Left ventricle myocardium inferior (tissue), 1 donor: ENCODE data around the gene ELMO2. TPM values are rescaled to one million over a fixed set of nuclear protein-coding genes. Genes with fewer than 3 reads are reported as not detected.

Source experiments
- DNase-seq: peaks from one replicate; pipeline ENCODE4 v3.0.0-alpha.2; 2020
- H3K27ac ChIP-seq: fragments of 200-600 bp; replicated peaks from 2 replicates; pipeline ENCODE4 v1.8.0; 2021
- H3K27me3 ChIP-seq: fragments of 200-600 bp; 2 replicates; pipeline ENCODE4 v1.8.0; 2021; ENCODE audit warnings: low read depth
- H3K36me3 ChIP-seq: fragments of 200-600 bp; 2 replicates; pipeline ENCODE4 v1.8.0; 2021
- H3K4me1 ChIP-seq: fragments of 200-600 bp; 2 replicates; pipeline ENCODE4 v1.8.0; 2021
- H3K4me3 ChIP-seq: fragments of 200-600 bp; 2 replicates; pipeline ENCODE4 v1.8.0; 2021; ENCODE audit warnings: mild to moderate bottlenecking, moderate library complexity
- H3K9me3 ChIP-seq: fragments of 200-600 bp; replicated peaks from 2 replicates; pipeline ENCODE4 v1.8.0; 2021
- intact Hi-C: fragments of 100-400 bp; cut with micrococcal nuclease; formaldehyde crosslinking; loops from one replicate; pipeline ENCODE4 v1.11.0; 2022
- total RNA-seq: library from RNA; stranded (reverse); fragmentation: NEBNext Ultra II Directional; extraction: Animal tissue kit (Norgen Biotek cat#: 25700); gene quantifications from one replicate; pipeline ENCODE4 v1.2.1, GENCODE V29; 2021
- TF ChIP-seq, protein P1 (sequence below): fragments of 200-600 bp; IDR thresholded peaks from 2 replicates; pipeline ENCODE4 v1.8.0; 2021; ENCODE audit warnings: antibody characterized with exemption, mild to moderate bottlenecking, borderline replicate concordance
- donor health status: DM: no; HTN: yes; CAD: no; lungs with severe emphysema.

Gene ELMO2
- total RNA-seq, 1 donor from 2014 or later: 28.5 TPM

GRCh38 chr20:46357030-46357514, 49.3 kb downstream of the ELMO2 start:
- no peak for DNase-seq
- TF ChIP-seq, protein P1, sequence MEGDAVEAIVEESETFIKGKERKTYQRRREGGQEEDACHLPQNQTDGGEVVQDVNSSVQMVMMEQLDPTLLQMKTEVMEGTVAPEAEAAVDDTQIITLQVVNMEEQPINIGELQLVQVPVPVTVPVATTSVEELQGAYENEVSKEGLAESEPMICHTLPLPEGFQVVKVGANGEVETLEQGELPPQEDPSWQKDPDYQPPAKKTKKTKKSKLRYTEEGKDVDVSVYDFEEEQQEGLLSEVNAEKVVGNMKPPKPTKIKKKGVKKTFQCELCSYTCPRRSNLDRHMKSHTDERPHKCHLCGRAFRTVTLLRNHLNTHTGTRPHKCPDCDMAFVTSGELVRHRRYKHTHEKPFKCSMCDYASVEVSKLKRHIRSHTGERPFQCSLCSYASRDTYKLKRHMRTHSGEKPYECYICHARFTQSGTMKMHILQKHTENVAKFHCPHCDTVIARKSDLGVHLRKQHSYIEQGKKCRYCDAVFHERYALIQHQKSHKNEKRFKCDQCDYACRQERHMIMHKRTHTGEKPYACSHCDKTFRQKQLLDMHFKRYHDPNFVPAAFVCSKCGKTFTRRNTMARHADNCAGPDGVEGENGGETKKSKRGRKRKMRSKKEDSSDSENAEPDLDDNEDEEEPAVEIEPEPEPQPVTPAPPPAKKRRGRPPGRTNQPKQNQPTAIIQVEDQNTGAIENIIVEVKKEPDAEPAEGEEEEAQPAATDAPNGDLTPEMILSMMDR: no peak
- Histone ChIP-seq H3K4me3 (peak overlapping the region; percentile 29), H3K36me3 (peaks cover 4% of the 10 kb centered on the region), H3K27ac (peak overlapping the region; percentile 76), H3K27me3 (no peaks in the 10 kb centered on the region), H3K9me3 (no peaks in the 10 kb centered on the region), H3K4me1 (peaks cover 68% of the 10 kb centered on the region)
- intact Hi-C loops: no loop called here

- DNase-seq: no peak
- intact Hi-C loops: no loop called here
- Histone ChIP-seq H3K27me3 (no peaks in the 10 kb centered on the region), H3K4me3 (peak overlapping the region; percentile 29), H3K27ac (peak overlapping the region; percentile 76), H3K4me1 (peaks cover 61% of the 10 kb centered on the region), H3K9me3 (no peaks in the 10 kb centered on the region), H3K36me3 (peaks cover 8% of the 10 kb centered on the region)
- TF ChIP-seq, protein P1: no peak
Observed at GRCh38 chr20:46356195-46357029, 50.0 kb downstream of the ELMO2 start.

- H3K27me3 ChIP-seq: no peaks in the 10 kb centered on the region
- H3K4me1 ChIP-seq: peaks cover 55% of the 10 kb centered on the region
- TF ChIP-seq, protein P1: no peak
- no peaks in the 10 kb centered on the region for H3K9me3 ChIP-seq
- peak overlapping the region; percentile 76 for H3K27ac ChIP-seq
- no peak for DNase-seq
- H3K4me3 ChIP-seq: no peak overlapping the region
- intact Hi-C loops: no loop called here
- peaks cover 14% of the 10 kb centered on the region for H3K36me3 ChIP-seq
Observed at GRCh38 chr20:46355778-46356177, 50.6 kb downstream of the ELMO2 start.

DNA sequence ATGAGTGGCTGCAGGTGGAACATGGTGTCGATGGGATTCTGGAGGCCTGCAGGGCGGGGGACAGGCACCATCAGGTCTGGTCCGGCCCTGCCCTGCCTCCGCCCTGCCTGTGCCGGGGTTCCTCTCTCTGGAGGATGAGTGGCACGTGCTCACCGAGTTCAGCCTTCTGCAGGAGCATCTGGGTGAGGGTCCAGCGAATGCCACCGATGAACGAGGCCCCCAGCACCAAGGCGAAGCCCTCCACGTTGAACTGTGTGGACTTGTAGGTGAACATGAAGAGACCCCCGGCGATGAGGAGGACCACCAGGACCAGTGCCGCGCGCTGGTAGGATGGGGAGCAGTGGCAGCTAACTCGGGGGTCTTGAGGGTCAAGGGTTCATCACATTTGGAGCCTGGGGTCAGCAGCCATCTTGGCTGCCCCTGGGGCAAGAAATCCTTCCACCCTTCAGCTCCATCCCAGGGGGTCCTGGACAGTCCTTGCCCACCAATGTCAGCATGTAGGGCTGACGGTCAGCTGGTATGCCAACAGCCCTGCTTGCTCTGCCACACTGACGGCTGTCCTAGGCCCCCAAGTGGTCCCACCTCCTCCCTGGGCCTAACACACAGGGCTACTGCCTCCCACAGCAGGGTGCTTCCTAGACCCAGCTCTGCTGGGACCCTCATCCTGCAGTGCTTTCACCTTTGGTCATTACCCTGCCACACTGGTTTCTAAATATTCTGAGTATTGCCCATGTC, 51.3 kb downstream of the ELMO2 start:
- TF ChIP-seq, protein P1: no peak
- Histone ChIP-seq H3K4me3 (no peak overlapping the region), H3K4me1 (peaks cover 48% of the 10 kb centered on the region), H3K27me3 (no peaks in the 10 kb centered on the region), H3K27ac (no peak overlapping the region), H3K36me3 (peaks cover 21% of the 10 kb centered on the region), H3K9me3 (no peaks in the 10 kb centered on the region)
- intact Hi-C loops: no loop called here
- no peak for DNase-seq

GRCh38 chr20:46354207-46354555, 52.2 kb downstream of the ELMO2 start:
- TF ChIP-seq, protein P1: no peak
- Histone ChIP-seq H3K4me3 (no peak overlapping the region), H3K27ac (no peak overlapping the region), H3K27me3 (no peaks in the 10 kb centered on the region), H3K36me3 (peaks cover 26% of the 10 kb centered on the region), H3K9me3 (no peaks in the 10 kb centered on the region), H3K4me1 (peaks cover 39% of the 10 kb centered on the region)
- intact Hi-C loops: no loop called here
- DNase-seq: no peak
